ENCODE measurements around the gene KRT80.

The KRT80 gene

DNA sequence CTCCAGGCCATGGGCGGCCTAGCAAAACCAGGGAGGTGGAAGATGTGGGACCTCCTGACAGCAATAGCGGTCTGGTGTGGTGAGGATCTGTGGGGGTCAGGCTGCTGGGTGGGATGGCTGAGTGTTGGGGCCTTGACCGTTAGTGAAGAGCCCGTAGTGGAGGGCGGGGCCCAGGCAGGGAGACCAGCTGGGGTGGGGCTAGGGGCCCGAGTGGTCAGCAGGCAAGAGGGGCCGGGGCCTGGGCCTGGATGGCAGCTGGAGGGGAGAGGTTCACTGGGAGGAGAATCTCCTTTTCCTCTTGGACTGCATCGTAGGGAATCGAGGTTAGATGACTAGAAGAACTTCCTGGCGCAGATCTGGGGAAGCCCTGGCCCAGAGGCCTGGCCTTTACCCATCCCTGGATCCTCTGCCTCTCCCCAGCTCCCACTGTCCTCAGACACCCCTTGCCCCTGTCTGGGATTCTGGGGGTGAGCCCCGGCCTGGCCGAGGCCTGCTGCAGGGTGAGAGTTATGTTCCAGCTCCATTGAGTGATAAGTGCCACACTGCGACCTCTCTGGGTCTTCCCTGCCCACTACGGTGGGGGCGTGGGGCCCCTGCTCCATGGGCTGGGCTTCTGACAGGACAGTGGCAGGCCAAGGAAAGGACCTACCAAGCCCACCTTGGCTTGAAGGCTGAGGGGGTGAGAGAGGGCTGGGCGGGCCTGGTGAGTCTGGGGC is 47.1 kb downstream of the KRT80 start:
- TF ChIP-seq ZFX (IDR thresholded peaks at IDR 0.05; ENCODE audit: borderline replicate concordance), result no peak
- TF ChIP-seq, protein P1, sequence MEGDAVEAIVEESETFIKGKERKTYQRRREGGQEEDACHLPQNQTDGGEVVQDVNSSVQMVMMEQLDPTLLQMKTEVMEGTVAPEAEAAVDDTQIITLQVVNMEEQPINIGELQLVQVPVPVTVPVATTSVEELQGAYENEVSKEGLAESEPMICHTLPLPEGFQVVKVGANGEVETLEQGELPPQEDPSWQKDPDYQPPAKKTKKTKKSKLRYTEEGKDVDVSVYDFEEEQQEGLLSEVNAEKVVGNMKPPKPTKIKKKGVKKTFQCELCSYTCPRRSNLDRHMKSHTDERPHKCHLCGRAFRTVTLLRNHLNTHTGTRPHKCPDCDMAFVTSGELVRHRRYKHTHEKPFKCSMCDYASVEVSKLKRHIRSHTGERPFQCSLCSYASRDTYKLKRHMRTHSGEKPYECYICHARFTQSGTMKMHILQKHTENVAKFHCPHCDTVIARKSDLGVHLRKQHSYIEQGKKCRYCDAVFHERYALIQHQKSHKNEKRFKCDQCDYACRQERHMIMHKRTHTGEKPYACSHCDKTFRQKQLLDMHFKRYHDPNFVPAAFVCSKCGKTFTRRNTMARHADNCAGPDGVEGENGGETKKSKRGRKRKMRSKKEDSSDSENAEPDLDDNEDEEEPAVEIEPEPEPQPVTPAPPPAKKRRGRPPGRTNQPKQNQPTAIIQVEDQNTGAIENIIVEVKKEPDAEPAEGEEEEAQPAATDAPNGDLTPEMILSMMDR (IDR thresholded peaks at IDR 0.05), result no peak

DNA sequence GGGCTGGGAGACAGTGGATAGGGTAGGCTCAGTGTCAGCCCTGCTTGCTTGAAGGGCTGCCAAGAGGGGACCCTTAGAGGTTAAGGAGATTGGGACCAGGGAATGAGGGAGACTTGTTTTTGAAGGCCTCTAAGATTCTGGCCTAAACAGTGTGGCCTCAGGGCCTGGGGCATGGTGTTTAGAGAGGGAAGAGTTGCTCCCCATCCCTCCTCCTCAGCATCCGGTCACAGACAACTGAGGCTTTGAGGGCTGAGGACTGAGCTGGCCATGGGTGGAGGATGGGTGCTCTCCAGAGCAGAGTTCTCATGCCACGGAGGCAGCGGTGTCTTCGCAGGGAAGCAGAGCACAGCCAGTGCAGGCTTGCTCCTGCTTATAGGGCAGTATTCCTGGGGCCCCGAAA is 49.4 kb downstream of the KRT80 start:
- TF ChIP-seq, protein P1 (IDR thresholded peaks at IDR 0.05), result no peak
- TF ChIP-seq ZFX (IDR thresholded peaks at IDR 0.05; ENCODE audit: borderline replicate concordance), result no peak
- no peak overlapping the region for H3K27ac ChIP-seq

More for the DNA sequence above, 47.1 kb downstream of the KRT80 start:
- H3K27ac ChIP-seq, result peak overlapping the region; percentile 94

DNA sequence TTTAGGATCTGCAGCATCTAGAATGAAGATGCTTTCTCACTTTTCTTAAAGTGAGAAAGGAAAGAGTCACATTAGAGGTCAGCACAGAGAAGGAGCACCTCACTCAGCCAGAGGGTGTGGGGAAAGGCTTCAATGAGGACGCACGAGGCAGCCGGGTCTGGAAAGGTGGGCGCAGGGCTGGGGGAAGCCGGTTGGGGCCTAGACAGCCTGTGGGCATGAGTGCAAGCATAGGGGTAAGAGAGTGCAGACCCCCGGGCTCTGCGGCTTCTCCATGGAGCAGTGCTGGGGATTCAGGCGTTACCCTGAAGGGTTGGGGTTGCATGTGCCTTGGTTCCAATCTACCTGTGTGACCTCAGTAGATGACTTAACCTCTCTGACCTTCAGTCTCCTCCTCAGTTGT is 49.9 kb downstream of the KRT80 start:
- no peak overlapping the region for H3K27ac ChIP-seq
- TF ChIP-seq ZFX (IDR thresholded peaks at IDR 0.05; ENCODE audit: borderline replicate concordance), result no peak
- TF ChIP-seq, protein P1 (IDR thresholded peaks at IDR 0.05), result no peak

DNA sequence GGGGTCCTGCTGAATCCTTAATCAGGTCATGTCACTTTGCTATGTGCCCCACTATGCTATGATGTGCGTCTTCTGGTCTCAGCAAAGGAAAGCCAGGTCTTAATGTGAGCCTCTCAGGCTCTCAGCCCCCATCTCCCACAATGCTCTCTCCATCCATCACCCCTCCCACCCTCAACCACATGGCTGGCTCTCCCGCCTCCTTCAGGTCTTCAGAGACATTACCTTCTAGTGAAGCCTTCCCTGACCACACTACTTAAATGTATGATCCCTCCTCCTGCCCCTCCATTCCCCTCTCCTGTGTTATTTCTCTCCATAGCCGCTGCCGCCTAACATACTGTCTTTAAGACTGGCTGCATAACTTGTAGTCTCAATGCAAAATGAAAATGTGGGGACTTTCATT is 50.5 kb downstream of the KRT80 start:
- TF ChIP-seq ZFX (IDR thresholded peaks at IDR 0.05; ENCODE audit: borderline replicate concordance), result no peak
- TF ChIP-seq, protein P1 (IDR thresholded peaks at IDR 0.05), result peak; percentile 11; the same call in 1 of the 2 replicates
- no peak overlapping the region for H3K27ac ChIP-seq

DNA sequence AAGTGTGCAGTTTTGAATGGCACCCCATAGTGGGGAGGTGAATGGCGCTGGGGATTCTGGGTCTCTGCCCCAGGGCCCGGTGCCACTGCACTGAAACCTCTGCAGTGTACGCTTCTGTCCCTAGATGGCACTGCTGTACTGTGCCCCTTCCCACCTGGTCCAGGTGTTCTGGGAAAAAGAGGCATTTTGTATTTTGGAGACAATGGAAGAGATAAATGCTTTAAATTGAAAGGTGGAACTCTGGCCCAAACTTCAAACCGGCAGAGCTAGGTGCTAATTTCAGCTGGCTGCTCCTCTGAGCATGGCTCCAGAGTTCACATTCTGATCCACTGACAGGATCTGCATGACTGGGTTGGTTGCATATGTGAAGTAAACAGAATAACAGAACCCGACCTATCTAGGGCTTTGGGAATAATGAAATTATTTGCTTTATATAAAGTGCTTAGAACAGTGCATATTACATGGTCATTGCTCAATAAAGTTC is 52.2 kb downstream of the KRT80 start:
- TF ChIP-seq, protein P1 (IDR thresholded peaks at IDR 0.05), result peak; percentile 100
- no peak for TF ChIP-seq ZFX (IDR thresholded peaks at IDR 0.05; ENCODE audit: borderline replicate concordance)
- H3K27ac ChIP-seq, result no peak overlapping the region

DNA sequence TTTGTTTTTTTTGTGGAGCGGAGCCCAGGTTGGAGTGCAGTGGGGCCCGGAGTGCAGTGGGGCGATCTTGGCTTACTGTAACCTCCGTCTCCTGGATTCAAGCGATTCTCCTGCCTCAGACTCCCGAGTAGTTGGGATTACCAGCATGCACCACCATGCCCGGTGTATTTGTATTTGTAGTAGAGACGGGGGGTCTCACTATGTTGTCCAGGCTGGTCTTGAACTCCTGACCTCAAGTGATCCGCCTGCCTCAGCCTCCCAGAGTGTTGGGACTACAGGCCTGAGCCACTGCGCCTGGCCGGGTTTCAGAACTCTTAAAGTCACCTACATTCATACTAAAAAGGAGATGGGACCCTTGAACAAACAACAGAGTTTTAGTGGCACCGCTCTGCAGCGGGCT is 52.7 kb downstream of the KRT80 start:
- no peak for TF ChIP-seq ZFX (IDR thresholded peaks at IDR 0.05; ENCODE audit: borderline replicate concordance)
- TF ChIP-seq, protein P1 (IDR thresholded peaks at IDR 0.05), result no peak
- H3K27ac ChIP-seq, result no peak overlapping the region

DNA sequence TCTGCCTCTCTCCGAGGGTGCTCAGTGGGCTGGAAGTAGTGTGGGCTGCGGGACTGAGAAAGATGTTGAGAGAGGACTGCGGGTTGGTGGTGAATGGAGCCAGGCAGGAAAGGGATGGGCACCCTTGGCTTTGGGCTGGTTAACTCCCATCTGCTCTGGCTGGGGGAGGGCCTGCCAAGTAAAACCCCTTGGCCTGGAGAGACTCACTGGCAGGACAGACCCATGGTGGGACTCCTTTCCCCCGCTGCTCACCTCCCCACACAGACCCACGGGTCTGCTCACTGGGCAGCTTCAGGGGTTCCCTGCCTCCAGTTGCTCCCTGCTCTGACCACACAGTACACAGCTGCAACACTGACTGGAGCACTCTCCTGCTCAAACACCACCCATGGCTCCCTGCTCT is 54.1 kb downstream of the KRT80 start:
- TF ChIP-seq ZFX (IDR thresholded peaks at IDR 0.05; ENCODE audit: borderline replicate concordance), result no peak
- TF ChIP-seq, protein P1 (IDR thresholded peaks at IDR 0.05), result no peak

More for the DNA sequence above, 54.1 kb downstream of the KRT80 start:
- no peak overlapping the region for H3K27ac ChIP-seq

Measured in 22Rv1 (cell line).